Left lobe of liver (tissue), 2 donors: ENCODE data around the gene MMEL1. TPM values are rescaled to one million over a fixed set of nuclear protein-coding genes. Genes with fewer than 3 reads are reported as not detected.
"Not testable (repeated sequence)": the region's sequence is repeated elsewhere in the genome, so short reads cannot be mapped to it uniquely, and the experiment has no call there.

ENCODE experiments used
- ATAC-seq: fragments of 200-7000 bp; cut with Tn5 transposase; one replicate; pipeline ENCODE4 v1.9.1; 2020; ENCODE audit warnings: mild to moderate bottlenecking, moderate library complexity
- DNase-seq: peaks from one replicate; pipeline ENCODE4 v3.0.0-alpha.2; 2020; ENCODE audit warnings: low spot score
- total RNA-seq: library from RNA; stranded (reverse); gene quantifications from one replicate; pipeline ENCODE4 v1.2.1, GENCODE V29; 2021
- donor health status: DM: no; HTN: no; CAD: no; lungs with moderate emphysema.
- donor health status: DM: no; HTN: yes; CAD: no.

MMEL1 gene
- total RNA-seq, 1 donor from 2014 or later: not detected

- ATAC-seq (no peak), DNase-seq (no peak)
Measured at GRCh38 chr1:2559509-2560298, 73.1 kb downstream of the MMEL1 start.

- ATAC-seq (no peak), DNase-seq (no peak)
Measured at GRCh38 chr1:2558861-2559260, 74.0 kb downstream of the MMEL1 start.

- no peak for ATAC-seq
- no peak for DNase-seq
Measured at GRCh38 chr1:2558420-2558819, 74.4 kb downstream of the MMEL1 start.

- DNase-seq (no peak), ATAC-seq (peak; percentile 42)
Measured at GRCh38 chr1:2557482-2558400, 75.1 kb downstream of the MMEL1 start.

GRCh38 chr1:2556678-2557481, 75.9 kb downstream of the MMEL1 start:
- ATAC-seq: peak; percentile 45
- no peak for DNase-seq

GRCh38 chr1:2556277-2556677, 76.5 kb downstream of the MMEL1 start, which contains the start of gene TNFRSF14:
TNFRSF14 (plus strand) TSS chr1:2556371; CDS start chr1:2556665, 294 bp downstream.
- no peak for DNase-seq
- ATAC-seq: peak; percentile 63

- ATAC-seq (peak; percentile 57), DNase-seq (peak; percentile 82)
Measured at GRCh38 chr1:2555634-2556276, 77.1 kb downstream of the MMEL1 start.

- DNase-seq (no peak), ATAC-seq (peak; percentile 21)
Measured at GRCh38 chr1:2554621-2555387, 78.0 kb downstream of the MMEL1 start.

GRCh38 chr1:2553871-2554620, 78.8 kb downstream of the MMEL1 start:
- no peak for DNase-seq

GRCh38 chr1:2553076-2553475, 79.7 kb downstream of the MMEL1 start:
- not testable (repeated sequence) for DNase-seq, ATAC-seq

More at GRCh38 chr1:2553871-2554620, 78.8 kb downstream of the MMEL1 start:
- no peak for ATAC-seq

GRCh38 chr1:2552189-2552588, 80.6 kb downstream of the MMEL1 start:
- ATAC-seq (no peak), DNase-seq (no peak)

- ATAC-seq, DNase-seq: not testable (repeated sequence)
Measured at GRCh38 chr1:2551544-2551943, 81.3 kb downstream of the MMEL1 start.

- DNase-seq, ATAC-seq: not testable (repeated sequence)
Measured at GRCh38 chr1:2550309-2550861, 82.4 kb downstream of the MMEL1 start.

- not testable (repeated sequence) for DNase-seq, ATAC-seq
Measured at GRCh38 chr1:2549367-2550029, 83.3 kb downstream of the MMEL1 start.

GRCh38 chr1:2548068-2548589, 84.7 kb downstream of the MMEL1 start:
- ATAC-seq (peak; percentile 68), DNase-seq (peak; percentile 88)

- DNase-seq: no peak
- ATAC-seq: no peak
Measured at GRCh38 chr1:2547210-2548067, 85.4 kb downstream of the MMEL1 start.
